A549 treated with AZD2906 at 1 μM for 4 hours (cell line): ENCODE results near the gene CKMT2. TPM values are rescaled to one million over a fixed set of nuclear protein-coding genes. Genes with fewer than 3 reads are reported as not detected.

ENCODE experiments used
- total RNA-seq: library from RNA; stranded (reverse); fragments of 200-300 nt; extraction: Qiagen RNA extraction; gene quantifications from 5 replicates; pipeline ENCODE4 v1.2.3, GENCODE V29; 2022

Gene CKMT2
- total RNA-seq: not detected in 5 replicates

GRCh38 chr5:81233080-81233634 lies at the start of gene CKMT2:
CKMT2 (plus strand) TSS chr5:81233322; CDS start chr5:81251133, 17,811 bp downstream.

GRCh38 chr5:81301271-81302015 lies 68.3 kb downstream of the CKMT2 start, which contains the start of gene ZCCHC9:
ZCCHC9 (plus strand) TSS chr5:81301587; CDS start chr5:81304758, 3,171 bp downstream.

Other genes starting within 250 kb of the CKMT2 start
- 26.7 to 31.5 TPM (median 28.2 TPM) in 5 replicates for gene ZCCHC9, start 68.3 kb downstream of the CKMT2 start, total RNA-seq
- 0.10 TPM in 1 of 5 replicates, not detected in the others for gene ACOT12, start 160.8 kb downstream of the CKMT2 start, total RNA-seq